ENCODE measurements around the gene COL17A1.

COL17A1 gene

GRCh38 chr10:104020020-104020419 lies 65.7 kb downstream of the COL17A1 start:
- no peaks in the 10 kb centered on the region for H3K9me3 Mint-ChIP-seq
- peaks cover 51% of the 10 kb centered on the region for H3K36me3 Mint-ChIP-seq (ENCODE audit: low read depth)
- no peaks in the 10 kb centered on the region for H3K27me3 Mint-ChIP-seq
- DNase-seq (no peak), ATAC-seq (no peak)
- peaks cover 13% of the 10 kb centered on the region for H3K4me1 Mint-ChIP-seq
- no peak overlapping the region for H3K27ac Mint-ChIP-seq
- H3K4me3 Mint-ChIP-seq, result no peak overlapping the region

GRCh38 chr10:104018471-104018870 lies 67.2 kb downstream of the COL17A1 start:
- Mint-ChIP-seq H3K9me3 (no peaks in the 10 kb centered on the region), H3K27me3 (no peaks in the 10 kb centered on the region), H3K4me3 (no peak overlapping the region), H3K27ac (no peak overlapping the region), H3K36me3 (ENCODE audit: low read depth) (peaks cover 41% of the 10 kb centered on the region), H3K4me1 (peaks cover 13% of the 10 kb centered on the region)
- DNase-seq (no peak), ATAC-seq (no peak)

GRCh38 chr10:104016661-104017060 lies 69.0 kb downstream of the COL17A1 start:
- peaks cover 13% of the 10 kb centered on the region for H3K4me1 Mint-ChIP-seq
- no peak for DNase-seq
- peaks cover 29% of the 10 kb centered on the region for H3K36me3 Mint-ChIP-seq (ENCODE audit: low read depth)
- no peak for ATAC-seq
- no peaks in the 10 kb centered on the region for H3K27me3 Mint-ChIP-seq
- no peak overlapping the region for H3K27ac Mint-ChIP-seq
- H3K4me3 Mint-ChIP-seq, result no peak overlapping the region
- no peaks in the 10 kb centered on the region for H3K9me3 Mint-ChIP-seq

GRCh38 chr10:104014176-104014575 lies 71.5 kb downstream of the COL17A1 start:
- Mint-ChIP-seq H3K9me3 (no peaks in the 10 kb centered on the region), H3K4me1 (peaks cover 10% of the 10 kb centered on the region), H3K4me3 (no peak overlapping the region), H3K27me3 (no peaks in the 10 kb centered on the region), H3K36me3 (ENCODE audit: low read depth) (peaks cover 16% of the 10 kb centered on the region), H3K27ac (no peak overlapping the region)
- DNase-seq (no peak), ATAC-seq (no peak)

GRCh38 chr10:104013489-104013888 lies 72.2 kb downstream of the COL17A1 start:
- Mint-ChIP-seq H3K4me1 (peaks cover 10% of the 10 kb centered on the region), H3K4me3 (no peak overlapping the region), H3K36me3 (ENCODE audit: low read depth) (peaks cover 16% of the 10 kb centered on the region), H3K27me3 (no peaks in the 10 kb centered on the region), H3K27ac (no peak overlapping the region), H3K9me3 (no peaks in the 10 kb centered on the region)
- DNase-seq, result no peak
- no peak for ATAC-seq

GRCh38 chr10:104011904-104012303 lies 73.8 kb downstream of the COL17A1 start:
- Mint-ChIP-seq H3K4me1 (peaks cover 4% of the 10 kb centered on the region), H3K27me3 (no peaks in the 10 kb centered on the region), H3K4me3 (no peak overlapping the region), H3K36me3 (ENCODE audit: low read depth) (peaks cover 13% of the 10 kb centered on the region), H3K9me3 (no peaks in the 10 kb centered on the region), H3K27ac (no peak overlapping the region)
- DNase-seq (no peak), ATAC-seq (no peak)

GRCh38 chr10:104005172-104005863 lies 80.4 kb downstream of the COL17A1 start:
- H3K4me3 Mint-ChIP-seq, result no peak overlapping the region
- no peak for ATAC-seq
- no peak for DNase-seq
- H3K4me1 Mint-ChIP-seq, result peaks cover 5% of the 10 kb centered on the region
- no peaks in the 10 kb centered on the region for H3K27me3 Mint-ChIP-seq
- H3K36me3 Mint-ChIP-seq (ENCODE audit: low read depth), result peaks cover 43% of the 10 kb centered on the region
- no peak overlapping the region for H3K27ac Mint-ChIP-seq
- H3K9me3 Mint-ChIP-seq, result no peaks in the 10 kb centered on the region

- no peaks in the 10 kb centered on the region for H3K27me3 Mint-ChIP-seq
- peaks cover 49% of the 10 kb centered on the region for H3K36me3 Mint-ChIP-seq (ENCODE audit: low read depth)
- no peak for DNase-seq
- H3K9me3 Mint-ChIP-seq, result no peaks in the 10 kb centered on the region
- ATAC-seq, result no peak
- H3K27ac Mint-ChIP-seq, result no peak overlapping the region
- H3K4me1 Mint-ChIP-seq, result peaks cover 5% of the 10 kb centered on the region
- no peak overlapping the region for H3K4me3 Mint-ChIP-seq
These were observed 82.8 kb downstream of the COL17A1 start for GRCh38 chr10:104002911-104003310.

GRCh38 chr10:103998805-103999204 lies 86.9 kb downstream of the COL17A1 start:
- Mint-ChIP-seq H3K4me3 (no peak overlapping the region), H3K9me3 (no peaks in the 10 kb centered on the region), H3K27me3 (no peaks in the 10 kb centered on the region), H3K36me3 (ENCODE audit: low read depth) (peaks cover 56% of the 10 kb centered on the region), H3K27ac (no peak overlapping the region), H3K4me1 (peaks cover 18% of the 10 kb centered on the region)
- no peak for DNase-seq
- no peak for ATAC-seq

GRCh38 chr10:103995134-103995533 lies 90.5 kb downstream of the COL17A1 start:
- no peak overlapping the region for H3K27ac Mint-ChIP-seq
- no peaks in the 10 kb centered on the region for H3K9me3 Mint-ChIP-seq
- no peak overlapping the region for H3K4me3 Mint-ChIP-seq
- peaks cover 16% of the 10 kb centered on the region for H3K4me1 Mint-ChIP-seq
- peaks cover 37% of the 10 kb centered on the region for H3K36me3 Mint-ChIP-seq (ENCODE audit: low read depth)
- no peak for DNase-seq
- no peaks in the 10 kb centered on the region for H3K27me3 Mint-ChIP-seq
- no peak for ATAC-seq

GRCh38 chr10:103991393-103992128 lies 94.1 kb downstream of the COL17A1 start:
- Mint-ChIP-seq H3K9me3 (no peaks in the 10 kb centered on the region), H3K4me3 (no peak overlapping the region), H3K27ac (no peak overlapping the region), H3K36me3 (ENCODE audit: low read depth) (peaks cover 15% of the 10 kb centered on the region), H3K27me3 (no peaks in the 10 kb centered on the region), H3K4me1 (peaks cover 33% of the 10 kb centered on the region)
- no peak for ATAC-seq
- DNase-seq, result no peak

GRCh38 chr10:103990531-103990930 lies 95.1 kb downstream of the COL17A1 start:
- Mint-ChIP-seq H3K27me3 (no peaks in the 10 kb centered on the region), H3K9me3 (no peaks in the 10 kb centered on the region), H3K4me1 (peaks cover 39% of the 10 kb centered on the region), H3K27ac (no peak overlapping the region), H3K36me3 (ENCODE audit: low read depth) (peaks cover 11% of the 10 kb centered on the region), H3K4me3 (no peak overlapping the region)
- ATAC-seq (no peak), DNase-seq (no peak)

- DNase-seq, result no peak
- Mint-ChIP-seq H3K36me3 (ENCODE audit: low read depth) (peaks cover 11% of the 10 kb centered on the region), H3K9me3 (no peaks in the 10 kb centered on the region), H3K4me1 (peaks cover 42% of the 10 kb centered on the region), H3K27ac (no peak overlapping the region), H3K27me3 (no peaks in the 10 kb centered on the region), H3K4me3 (no peak overlapping the region)
- no peak for ATAC-seq
These were observed 95.6 kb downstream of the COL17A1 start for GRCh38 chr10:103990121-103990520.

GRCh38 chr10:103986360-103986759 lies 99.3 kb downstream of the COL17A1 start:
- peak; percentile 69 for ATAC-seq

GRCh38 chr10:103985726-103986125 lies 100.0 kb downstream of the COL17A1 start:
- Mint-ChIP-seq H3K27ac (no peak overlapping the region), H3K27me3 (no peaks in the 10 kb centered on the region), H3K9me3 (no peaks in the 10 kb centered on the region), H3K4me3 (no peak overlapping the region), H3K36me3 (ENCODE audit: low read depth) (peaks cover 1% of the 10 kb centered on the region), H3K4me1 (peaks cover 72% of the 10 kb centered on the region)
- ATAC-seq (no peak), DNase-seq (no peak)

More at GRCh38 chr10:103986360-103986759, 99.3 kb downstream of the COL17A1 start:
- peak; percentile 17 for DNase-seq
- no peaks in the 10 kb centered on the region for H3K9me3 Mint-ChIP-seq
- H3K27me3 Mint-ChIP-seq, result no peaks in the 10 kb centered on the region
- H3K4me3 Mint-ChIP-seq, result no peak overlapping the region
- peaks cover 69% of the 10 kb centered on the region for H3K4me1 Mint-ChIP-seq
- H3K27ac Mint-ChIP-seq, result no peak overlapping the region
- H3K36me3 Mint-ChIP-seq (ENCODE audit: low read depth), result peaks cover 3% of the 10 kb centered on the region

Data from activated naive CD8-positive, alpha-beta T cell treated with anti-CD3 and anti-CD28 coated beads, Interleukin-2, amount 50 U/mL, for 24 hours (primary cell).